Measurements from ENCODE around the gene KRTAP23-1.
A peak's percentile ranks its signal among the peaks of the same experiment; 100 is the strongest.

The KRTAP23-1 gene, protein sequence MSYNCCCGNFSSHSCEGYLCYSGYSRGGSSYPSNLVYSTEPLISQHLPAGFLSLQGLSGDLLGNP

DNA sequence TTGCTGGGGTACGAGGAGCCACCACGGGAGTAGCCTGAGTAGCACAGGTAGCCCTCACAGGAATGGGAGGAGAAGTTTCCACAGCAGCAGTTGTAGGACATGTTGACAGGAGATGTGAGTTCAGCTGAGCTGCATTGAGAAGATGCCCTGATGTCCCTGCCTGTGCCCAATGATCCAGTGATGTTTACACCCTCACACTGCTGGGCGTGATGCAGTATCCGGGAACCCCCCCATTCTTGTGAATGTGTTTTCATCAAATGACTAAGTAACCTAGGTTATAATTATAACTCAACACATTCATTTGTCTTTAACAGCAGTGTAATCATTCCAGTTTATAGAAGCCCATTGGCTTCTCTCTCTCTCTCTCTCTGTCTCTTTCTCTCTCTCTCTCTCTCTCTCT lies at the start of gene KRTAP23-1:
KRTAP23-1 (minus strand) TSS at position 101 of the 400 bp plus-strand sequence; CDS start at position 101, 0 bp downstream.
- no peak for DNase-seq (ENCODE audit: low spot score)

DNA sequence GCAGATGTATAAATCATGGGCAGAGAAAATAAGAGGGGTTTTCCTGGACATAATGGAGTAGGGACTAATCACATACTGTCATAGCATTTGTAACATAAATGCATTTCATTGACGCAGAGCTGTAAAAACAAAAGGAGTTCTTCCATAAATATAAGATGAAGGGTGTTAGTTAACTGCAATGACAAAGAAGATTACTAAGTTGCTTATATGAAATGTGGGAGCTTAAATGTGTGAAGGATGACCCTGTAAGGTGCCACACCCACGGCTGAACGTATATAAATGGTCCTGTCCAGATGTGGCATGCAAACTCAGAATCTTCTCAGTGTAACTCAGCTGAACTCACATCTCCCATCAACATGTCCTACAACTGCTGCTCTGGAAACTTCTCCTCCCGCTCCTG lies 47.3 kb upstream of the KRTAP23-1 start, which contains the start of gene KRTAP13-1:
KRTAP13-1 (plus strand) TSS at position 301 of the 400 bp plus-strand sequence; CDS start at position 357, 56 bp downstream.
- no peak for DNase-seq (ENCODE audit: low spot score)

DNA sequence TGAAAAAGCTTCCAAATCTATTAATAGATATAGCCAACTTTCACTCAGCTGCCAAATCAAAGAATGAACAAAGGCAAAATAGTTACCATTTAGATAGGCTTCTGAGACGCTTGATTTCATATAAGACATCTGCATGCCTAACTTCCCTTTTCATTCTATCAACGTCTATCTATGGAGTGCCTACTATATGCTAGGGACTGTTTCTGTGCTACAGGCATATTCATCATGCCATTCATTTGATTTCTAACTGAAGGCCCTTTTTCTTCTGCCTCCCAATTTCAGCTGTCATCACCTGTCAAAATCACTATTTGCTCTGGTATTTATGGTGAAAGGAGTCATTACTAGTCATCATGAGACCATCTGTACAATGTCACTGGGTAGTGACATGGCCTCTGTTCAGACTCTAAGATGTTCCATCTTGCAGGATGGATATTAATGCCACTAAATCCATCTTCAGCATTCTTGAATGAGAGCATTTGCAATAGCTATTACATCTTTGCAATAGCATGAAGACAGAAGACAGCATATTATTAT lies 43.2 kb upstream of the KRTAP23-1 start:
- DNase-seq (ENCODE audit: low spot score): no peak

DNA sequence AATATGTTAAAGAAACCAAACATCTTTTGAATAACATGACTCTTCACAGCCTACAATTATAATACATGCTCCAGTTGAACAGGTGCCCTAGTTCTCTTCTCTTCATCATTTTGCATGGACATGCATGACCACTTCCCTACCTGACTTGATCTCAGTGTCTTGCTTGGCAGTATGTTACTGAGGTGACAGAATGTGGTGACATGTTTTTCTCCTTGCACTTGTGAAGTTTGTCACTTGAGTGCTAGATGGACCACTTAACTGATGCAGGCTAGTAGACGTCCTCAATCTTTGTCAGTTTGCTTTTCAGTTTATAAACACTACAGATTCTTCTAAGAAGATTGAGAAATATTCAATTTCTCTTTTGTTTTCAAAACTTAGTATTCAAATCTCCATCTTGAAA lies 33.8 kb upstream of the KRTAP23-1 start:
- DNase-seq (ENCODE audit: low spot score): no peak

DNA sequence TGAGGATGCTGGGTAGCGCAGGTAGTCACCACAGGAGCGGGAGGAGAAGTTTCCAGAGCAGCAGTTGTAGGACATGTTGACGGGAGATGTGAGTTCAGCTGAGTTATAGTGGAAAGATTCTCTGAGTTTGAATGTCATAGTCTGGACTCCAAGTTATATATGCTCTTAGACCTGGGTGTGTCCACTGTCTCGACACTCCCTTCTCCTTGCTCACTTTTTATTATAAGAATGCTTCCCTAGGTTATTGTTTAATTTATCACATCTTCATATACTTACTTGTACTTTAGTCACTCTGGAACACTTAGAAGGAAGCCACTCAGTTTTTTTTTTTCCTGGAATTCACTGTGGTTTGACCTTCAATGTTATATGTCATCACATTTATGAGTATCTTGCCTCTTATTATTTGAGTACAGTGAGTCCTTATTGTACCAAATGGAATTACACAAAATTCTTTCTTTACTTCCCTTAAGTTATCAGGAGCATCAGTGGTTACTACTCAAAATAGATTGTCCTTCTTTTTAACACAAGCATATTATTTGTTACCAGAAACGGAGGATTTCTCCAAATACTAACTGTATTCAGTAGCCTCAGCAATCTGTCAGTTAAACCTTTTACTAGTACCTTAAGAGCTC lies 23.8 kb upstream of the KRTAP23-1 start, which contains the start of gene KRTAP13-2:
KRTAP13-2 (minus strand) TSS at position 133 of the 632 bp plus-strand sequence; CDS start at position 75, 58 bp downstream.
- DNase-seq (ENCODE audit: low spot score): no peak

DNA sequence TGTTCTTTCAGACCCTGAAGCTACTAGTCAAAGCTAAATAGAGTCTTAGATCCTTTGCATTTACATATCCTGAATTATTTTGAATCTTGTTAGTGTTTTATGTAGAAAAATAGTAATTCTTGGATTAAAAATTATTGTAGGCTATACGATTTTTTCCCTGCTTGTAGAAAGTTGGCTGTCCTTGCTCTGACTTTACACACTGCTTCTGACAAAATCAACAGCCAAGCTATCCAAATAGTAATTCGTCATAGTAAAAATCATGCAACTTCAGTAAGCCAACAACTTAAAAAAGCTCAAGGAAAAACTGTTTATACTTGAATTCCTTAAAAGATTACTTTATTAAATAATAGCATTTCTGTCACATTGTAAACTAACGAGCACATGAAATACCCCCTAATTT lies 7.5 kb upstream of the KRTAP23-1 start:
- DNase-seq (ENCODE audit: low spot score): no peak

DNA sequence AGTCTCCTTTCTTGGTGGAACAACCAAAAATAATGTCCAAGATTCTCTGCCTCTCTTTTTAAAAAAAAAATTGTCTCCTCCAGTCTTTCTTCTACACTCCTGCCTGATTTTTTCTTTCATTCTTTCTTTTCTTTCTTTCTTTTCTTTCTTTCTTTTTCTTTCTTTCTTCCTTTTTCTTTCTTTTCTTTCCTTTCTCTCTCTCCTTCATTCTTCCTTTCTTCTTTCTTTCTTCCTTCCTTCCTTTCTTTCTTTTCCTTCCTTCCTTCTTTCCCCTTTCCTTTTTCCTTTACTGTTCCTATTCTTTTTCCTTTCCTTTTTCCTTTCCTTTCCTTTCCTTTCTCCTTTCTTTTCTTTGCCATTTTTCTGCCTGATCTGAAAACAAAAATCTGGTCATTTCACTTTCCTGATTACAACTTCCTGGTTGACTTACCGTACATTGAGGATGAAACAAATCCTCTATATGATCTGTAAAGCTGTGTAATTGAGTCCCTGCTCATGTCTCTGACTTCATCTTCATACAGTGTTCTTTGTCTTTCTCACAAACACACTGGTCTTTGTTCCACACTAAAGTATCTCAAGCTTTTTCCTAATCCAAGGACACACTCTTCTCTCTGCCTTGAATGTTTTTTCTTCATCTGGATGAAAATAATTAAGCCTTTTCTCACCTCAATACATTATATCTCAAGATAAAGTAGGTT lies 6.1 kb upstream of the KRTAP23-1 start:
- DNase-seq (ENCODE audit: low spot score): no peak

DNA sequence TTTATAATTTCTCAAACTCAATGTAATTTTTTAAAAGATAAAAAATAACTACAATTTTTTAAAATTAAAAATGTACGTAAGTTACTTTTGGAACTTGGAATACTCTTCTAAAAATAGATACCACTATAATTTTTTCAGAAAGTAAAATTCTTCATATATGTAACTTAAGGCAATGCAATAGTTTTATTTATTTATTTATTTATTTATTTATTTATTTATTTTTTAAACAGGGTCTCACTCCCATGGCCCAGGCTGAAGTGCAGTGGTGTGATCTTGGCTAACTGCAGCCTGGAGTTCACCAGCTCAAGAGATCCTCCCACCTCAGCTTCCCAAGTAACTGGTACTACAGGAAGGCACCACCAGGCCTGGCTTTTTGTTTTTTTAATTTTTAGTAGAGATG lies 3.1 kb upstream of the KRTAP23-1 start:
- DNase-seq (ENCODE audit: low spot score): no peak

DNA sequence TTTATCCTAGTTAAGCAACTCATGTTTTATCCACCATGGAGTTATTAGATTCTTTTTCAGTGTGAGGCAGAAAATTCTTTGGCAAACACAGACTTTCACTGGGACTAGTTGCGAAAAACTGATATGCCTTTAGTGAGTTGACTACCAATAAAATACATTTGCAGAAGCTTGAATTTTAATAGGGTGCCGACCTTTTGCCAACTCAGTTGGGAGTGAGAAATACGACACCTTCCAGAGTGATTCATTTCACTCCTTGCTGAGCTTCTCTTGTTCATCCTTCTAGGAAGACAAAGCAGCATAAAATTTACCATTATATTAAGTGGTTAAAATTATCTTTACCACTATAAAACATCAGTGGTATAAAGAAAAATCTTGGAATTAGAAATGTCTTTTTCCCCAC lies 1.2 kb upstream of the KRTAP23-1 start:
- DNase-seq (ENCODE audit: low spot score): no peak

DNA sequence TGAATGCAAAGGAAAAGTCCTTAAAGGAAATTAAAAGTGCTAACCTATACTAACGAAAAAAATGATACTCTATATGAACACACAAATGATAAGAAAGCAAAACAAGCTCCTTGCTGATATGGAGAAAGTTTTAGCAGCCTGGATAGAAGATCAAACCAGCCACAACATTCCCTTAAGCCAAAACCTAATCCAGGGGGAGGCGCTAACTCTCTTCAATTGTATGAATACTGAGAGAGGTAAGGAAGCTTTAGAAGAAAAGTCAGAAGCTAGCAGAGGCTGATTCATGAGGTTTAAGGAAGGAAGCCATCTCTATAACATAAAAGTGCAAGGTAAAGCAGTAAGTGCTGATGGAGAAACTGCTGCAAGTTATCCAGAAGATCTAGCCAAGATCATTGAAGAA lies 3.4 kb downstream of the KRTAP23-1 start:
- no peak for DNase-seq (ENCODE audit: low spot score)

DNA sequence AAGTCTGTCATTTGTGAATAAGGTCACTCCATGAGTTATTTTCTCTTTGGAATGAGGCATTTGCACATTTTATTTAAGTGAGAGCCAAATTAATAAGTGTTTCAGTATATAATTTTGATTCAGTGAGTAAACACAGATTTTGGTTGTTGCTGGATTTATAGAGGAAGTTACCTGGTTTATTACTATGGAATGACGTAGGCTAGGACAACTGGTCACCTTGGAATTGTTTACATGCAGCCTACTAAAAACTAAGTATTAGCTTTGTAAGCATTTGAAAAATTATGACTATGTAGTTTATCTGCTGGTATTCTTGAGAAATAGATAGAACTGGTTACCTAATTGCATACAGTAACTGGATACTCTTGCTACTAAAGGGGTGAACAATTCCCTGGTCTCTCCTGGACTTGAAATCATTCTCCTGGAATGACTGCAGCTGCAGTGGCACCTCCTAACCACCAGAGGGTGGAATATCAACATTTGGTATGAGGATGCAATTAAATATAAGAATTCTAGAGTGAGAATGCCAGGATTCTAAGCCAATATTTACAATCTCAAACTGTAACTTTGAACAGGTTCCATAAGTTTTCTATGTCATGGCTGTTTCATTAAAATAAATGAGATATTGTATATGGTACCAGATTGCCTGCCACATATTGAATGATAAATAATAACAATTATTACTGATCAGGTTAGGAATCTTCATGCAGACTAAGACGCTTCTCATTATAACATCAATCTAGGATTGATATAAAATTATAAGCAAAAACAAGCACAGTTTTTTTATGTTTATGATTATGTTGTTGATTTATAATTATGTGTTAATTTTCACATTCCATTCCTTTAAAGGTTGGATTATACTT lies 7.5 kb downstream of the KRTAP23-1 start:
- DNase-seq (ENCODE audit: low spot score): peak; percentile 63

DNA sequence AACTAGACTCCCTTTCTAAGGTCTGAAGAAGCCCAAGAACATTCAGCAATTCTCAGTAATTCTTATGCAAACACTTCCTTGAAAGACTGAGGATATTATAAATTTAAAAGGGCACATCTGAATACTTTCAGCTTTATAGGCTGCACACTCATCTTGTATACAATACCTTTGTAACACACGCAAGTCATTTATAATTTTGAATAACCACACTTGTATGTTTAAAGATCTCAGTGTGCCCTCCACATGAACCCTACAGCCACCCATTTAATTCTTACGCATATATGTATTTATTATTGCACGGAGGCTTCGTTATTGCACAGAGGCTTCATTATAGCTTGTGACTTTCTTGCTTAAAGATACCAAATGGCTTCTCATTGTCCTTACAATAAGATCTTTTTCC lies 9.7 kb downstream of the KRTAP23-1 start:
- DNase-seq (ENCODE audit: low spot score): no peak

DNA sequence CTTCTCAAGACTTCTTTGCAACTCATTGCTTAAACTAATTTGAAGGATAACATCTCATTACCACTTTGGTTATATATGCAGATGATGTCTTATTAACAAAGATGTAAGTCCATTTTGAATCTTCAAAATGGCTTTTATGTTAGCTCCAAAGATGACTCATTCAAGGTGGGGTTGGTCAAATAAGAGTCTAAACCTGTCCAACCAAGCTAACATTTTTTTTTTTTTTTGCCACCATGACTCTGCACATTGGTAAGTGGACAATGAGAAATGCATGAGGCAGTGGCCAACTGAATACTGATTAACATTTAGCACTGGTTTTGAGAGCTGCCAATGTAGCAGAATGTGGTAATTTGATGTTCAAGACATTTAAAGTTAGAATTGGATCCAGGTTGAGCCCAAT lies 10.6 kb downstream of the KRTAP23-1 start:
- no peak for DNase-seq (ENCODE audit: low spot score)

DNA sequence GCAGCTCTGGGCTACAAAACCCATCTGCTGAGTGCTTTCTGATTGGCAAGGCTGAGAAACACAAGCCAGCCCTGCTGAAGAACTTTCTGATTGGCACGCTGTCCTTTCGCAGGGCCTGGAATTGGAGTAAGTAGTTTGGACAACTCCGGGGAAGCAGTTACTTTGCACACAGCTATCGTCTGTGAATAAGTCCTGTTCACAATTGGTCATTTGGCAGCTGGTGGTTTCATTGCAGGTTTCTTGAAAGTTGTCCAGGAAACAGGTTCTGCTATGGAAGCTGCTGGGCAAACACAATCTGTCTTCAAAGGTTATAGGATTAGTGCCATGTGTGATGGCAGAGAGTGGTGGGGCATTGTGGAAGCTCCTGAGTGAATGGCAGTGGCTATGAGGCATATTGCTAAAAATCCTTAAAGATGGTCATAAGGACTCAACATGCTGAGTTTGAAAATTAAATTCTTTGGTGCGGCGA lies 11.1 kb downstream of the KRTAP23-1 start, which contains the start of gene KRTAP27-1:
KRTAP27-1 (minus strand) TSS at position 419 of the 469 bp plus-strand sequence; CDS start at position 393, 26 bp downstream.
- DNase-seq (ENCODE audit: low spot score): no peak

DNA sequence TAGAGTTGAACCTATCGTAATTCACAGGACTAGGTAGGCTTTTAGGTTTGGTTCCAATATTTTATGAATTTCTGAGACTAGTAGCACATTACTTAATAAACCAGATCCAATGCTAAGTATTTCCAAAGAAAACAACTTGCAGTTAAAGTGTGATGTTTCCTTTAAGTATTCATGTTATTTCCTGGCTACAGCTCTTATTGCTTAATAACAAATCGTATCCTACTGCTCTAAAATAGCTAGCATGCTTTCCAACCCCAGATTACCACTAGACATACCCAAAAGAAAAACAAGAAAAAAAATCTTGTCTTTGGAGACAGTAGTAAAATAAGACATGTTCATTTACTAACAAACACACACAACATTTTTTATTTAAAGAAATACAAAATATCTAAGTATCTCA lies 11.8 kb downstream of the KRTAP23-1 start:
- no peak for DNase-seq (ENCODE audit: low spot score)

DNA sequence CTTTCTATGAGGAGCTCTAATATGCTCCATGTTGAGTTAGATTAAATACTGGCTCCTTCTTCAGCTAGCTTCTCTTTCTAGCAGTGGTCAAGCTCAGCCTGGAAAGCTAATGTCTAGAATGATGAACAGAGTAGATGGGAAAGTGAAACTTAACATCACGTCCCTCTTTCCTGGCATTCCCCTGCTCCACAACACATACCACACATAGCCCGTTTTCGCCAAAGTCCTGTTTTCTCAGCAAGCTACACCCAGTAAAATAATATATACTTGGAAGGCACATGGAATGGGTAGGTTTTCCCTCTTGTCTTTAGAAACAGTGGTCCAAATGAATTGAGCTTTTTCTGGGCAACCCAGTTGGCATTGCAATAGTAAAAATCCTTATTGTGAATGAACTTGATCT lies 14.7 kb downstream of the KRTAP23-1 start:
- no peak for DNase-seq (ENCODE audit: low spot score)

DNA sequence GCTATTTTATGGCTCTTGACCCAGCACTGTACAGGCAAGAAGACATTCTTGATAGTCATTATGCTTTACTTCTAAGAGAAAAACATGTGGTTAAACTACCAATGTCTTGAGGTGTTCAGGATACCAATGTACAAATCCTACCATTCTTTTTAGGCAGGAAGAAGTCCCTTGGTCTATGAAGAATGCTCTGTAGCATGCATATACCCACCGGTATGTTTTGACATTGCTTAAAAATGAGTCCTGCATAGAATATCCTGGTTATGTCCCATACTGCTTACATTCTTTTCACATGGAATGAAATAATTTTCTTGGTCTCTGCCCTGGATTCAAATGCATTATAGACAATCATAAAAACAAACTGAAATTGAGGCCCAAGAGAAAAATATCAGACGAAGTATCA lies 15.7 kb downstream of the KRTAP23-1 start:
- no peak for DNase-seq (ENCODE audit: low spot score)

DNA sequence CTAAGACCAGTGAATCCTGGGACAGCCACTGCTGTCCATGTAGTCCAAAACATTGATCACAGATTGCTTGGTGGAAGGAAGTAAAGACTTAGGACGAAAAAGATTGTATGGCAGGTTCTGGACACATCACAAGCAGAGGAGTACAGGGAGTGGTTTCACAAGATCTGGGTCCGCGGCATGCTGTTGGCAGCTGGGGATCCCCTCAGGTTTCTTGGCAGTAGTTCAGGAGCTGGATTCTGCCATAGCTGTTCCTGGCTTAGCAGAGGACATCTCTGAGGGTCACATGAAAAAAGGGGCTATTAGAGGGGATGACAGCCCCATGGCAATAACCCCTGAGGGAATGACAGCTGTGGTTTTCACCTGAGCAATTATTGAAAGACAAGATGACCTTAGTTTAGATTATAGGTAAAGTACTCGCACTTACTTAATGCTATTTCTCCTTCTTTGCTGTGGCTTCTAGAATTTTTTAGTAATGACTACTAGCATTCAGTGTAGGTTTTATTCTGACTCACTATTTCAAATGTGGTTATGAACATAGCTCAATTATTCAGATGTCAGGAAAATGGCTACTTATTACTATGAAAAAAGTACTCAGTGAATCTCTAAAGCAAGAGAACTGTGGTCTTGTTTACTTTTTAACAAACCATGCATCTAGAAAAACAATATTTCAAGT lies 19.1 kb downstream of the KRTAP23-1 start:
- DNase-seq (ENCODE audit: low spot score): no peak

DNA sequence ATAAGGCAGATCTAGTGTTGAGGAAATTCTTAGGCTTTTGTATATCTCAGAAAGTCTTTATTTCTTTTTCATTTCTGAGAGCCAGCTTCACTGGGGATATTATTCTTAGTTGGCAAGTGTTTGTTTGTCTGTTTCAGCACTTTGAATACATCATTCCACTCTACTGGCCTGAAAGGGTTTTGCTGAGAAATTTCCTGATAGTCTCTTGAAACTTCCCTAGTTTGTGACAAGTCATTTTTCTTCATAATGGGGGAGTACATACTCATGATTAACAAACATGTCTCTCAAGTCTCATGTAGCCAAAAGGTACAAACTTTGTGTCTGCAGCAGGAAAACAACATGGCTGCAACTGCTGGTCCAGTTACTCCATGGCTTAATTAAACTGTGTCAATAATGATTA lies 22.0 kb downstream of the KRTAP23-1 start:
- DNase-seq (ENCODE audit: low spot score): no peak

DNA sequence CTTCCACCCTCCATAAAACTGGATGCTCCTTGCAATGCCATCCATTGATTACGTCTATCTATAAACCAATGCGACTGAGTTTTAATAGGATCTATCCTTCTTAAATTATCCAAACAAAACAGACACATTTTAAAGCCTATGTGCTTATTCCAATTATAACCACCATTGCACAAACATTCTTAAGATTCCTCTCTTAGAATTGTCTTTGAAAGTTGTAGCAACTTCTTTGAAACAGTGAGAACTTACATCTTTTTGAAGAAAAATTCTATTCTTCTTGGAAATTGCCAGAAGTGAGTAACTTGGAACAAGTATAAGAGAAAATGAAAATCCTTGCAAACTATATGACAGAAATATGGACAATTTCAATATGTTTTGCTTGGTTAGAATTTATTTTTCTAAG lies 28.2 kb downstream of the KRTAP23-1 start, which contains the start of gene KRTAP26-1:
KRTAP26-1 (minus strand) TSS at position 101 of the 400 bp plus-strand sequence. CDS start 280 bp downstream, outside the sequence.
- DNase-seq (ENCODE audit: low spot score): no peak

DNA sequence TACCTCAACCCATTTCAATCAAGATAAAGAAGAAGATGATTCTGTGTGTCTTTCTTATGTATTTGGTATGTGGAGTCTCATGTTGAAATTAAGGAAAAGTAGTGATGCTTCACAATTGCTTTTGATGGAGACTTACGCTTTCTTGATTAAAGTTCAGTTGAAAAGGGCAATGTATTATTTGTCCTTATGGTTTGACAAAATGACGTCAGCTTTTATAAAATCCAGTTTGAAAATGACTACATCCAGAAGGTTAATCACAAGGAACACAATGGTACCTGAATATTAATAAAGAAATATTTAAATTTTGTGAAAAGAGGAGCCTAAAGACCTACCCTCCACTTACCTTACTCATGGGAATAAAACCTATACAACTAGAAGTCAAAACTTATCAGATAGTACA lies 32.7 kb downstream of the KRTAP23-1 start:
- DNase-seq (ENCODE audit: low spot score): no peak

All from iPS-NIHi11 (cell line).